ENCODE data around the gene FAM107B.

The FAM107B gene

DNA sequence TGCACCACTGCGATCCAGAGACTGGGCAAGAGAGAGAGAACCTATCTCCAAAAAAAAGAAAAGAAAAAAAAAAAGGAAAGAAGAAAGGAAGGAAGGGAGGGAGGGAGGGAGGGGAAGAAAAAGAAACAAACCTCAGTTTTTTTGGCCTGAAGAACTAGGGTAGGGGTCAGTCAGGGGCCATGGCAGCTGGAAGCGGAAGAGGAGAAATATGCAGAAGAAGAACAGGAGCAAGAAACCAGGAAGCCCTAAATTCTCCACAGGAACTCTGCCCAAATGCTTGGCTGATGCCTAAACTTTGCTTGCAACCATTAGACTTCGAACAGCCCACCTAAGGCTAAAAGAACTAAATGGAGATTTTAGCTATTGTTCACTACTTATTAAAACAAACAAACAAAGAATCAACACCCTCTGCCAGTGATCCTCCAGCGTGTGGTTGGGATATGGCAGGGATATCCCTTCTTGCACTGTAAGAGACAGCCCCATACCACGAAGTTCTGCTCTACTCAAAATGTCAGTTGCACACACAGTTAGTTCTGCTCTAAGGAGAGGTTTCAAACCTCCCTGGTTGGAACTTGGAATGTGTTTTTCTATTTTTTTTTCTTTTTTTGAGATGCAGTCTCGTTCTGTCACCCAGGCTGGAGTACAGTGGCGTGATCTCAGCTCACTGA, 139.5 kb downstream of the FAM107B start:
- no peak for TF ChIP-seq NFIC (IDR thresholded peaks at IDR 0.05)
- TF ChIP-seq YY1 (IDR thresholded peaks at IDR 0.05; ENCODE audit: low read depth) = no peak
- TF ChIP-seq CREB1 (IDR thresholded peaks at IDR 0.05; ENCODE audit: low read depth) = no peak

- TF ChIP-seq TCF12 (IDR thresholded peaks at IDR 0.05; ENCODE audit: low read depth) (no peak), CEBPB (IDR thresholded peaks at IDR 0.05) (no peak), TAF1 (IDR thresholded peaks at IDR 0.05; ENCODE audit: low read depth) (no peak), YY1 (IDR thresholded peaks at IDR 0.05; ENCODE audit: low read depth) (no peak), CREB1 (IDR thresholded peaks at IDR 0.05; ENCODE audit: low read depth) (no peak), NFIC (IDR thresholded peaks at IDR 0.05) (no peak), REST (IDR thresholded peaks at IDR 0.05; ENCODE audit: low read depth) (no peak), FOXM1 (IDR thresholded peaks at IDR 0.05; ENCODE audit: borderline replicate concordance, low read depth) (no peak), ZBTB7A (IDR thresholded peaks at IDR 0.05; ENCODE audit: low read depth) (no peak), RAD21 (IDR thresholded peaks at IDR 0.05; ENCODE audit: low read depth) (no peak), EP300 (IDR thresholded peaks at IDR 0.05; ENCODE audit: borderline replicate concordance) (no peak), TEAD4 (IDR thresholded peaks at IDR 0.05) (no peak), EGR1 (IDR thresholded peaks at IDR 0.05) (no peak)
- TF ChIP-seq, protein P1, sequence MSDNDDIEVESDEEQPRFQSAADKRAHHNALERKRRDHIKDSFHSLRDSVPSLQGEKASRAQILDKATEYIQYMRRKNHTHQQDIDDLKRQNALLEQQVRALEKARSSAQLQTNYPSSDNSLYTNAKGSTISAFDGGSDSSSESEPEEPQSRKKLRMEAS (IDR thresholded peaks at IDR 0.05) = no peak
- TF ChIP-seq, protein P2, sequence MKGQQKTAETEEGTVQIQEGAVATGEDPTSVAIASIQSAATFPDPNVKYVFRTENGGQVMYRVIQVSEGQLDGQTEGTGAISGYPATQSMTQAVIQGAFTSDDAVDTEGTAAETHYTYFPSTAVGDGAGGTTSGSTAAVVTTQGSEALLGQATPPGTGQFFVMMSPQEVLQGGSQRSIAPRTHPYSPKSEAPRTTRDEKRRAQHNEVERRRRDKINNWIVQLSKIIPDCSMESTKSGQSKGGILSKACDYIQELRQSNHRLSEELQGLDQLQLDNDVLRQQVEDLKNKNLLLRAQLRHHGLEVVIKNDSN (IDR thresholded peaks at IDR 0.05) = no peak
Observed at GRCh38 chr10:14625765-14626525, 148.8 kb downstream of the FAM107B start.

DNA sequence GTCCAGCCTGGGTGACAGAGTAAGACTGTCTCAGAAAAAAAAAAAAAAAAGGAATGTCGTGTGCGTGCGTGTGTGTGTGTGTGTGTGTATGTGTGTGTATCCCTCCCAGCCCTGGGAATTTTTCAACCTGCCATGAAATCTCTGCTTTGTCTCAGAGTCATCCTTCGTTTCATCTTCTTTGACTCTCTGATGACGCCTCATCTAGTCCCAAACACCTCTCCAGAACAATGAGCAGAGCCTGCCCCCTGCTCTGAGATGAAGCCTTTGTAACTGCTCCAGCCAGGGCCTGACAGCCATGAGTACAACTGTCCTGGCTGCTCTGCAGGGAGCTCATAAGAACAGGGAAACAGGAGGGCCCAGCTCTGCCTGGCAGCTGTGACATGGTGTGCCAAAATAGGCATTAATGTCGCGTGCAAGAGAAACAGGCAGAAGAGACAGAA, 149.5 kb downstream of the FAM107B start:
- no peak for TF ChIP-seq NFIC (IDR thresholded peaks at IDR 0.05)
- TF ChIP-seq TCF12 (IDR thresholded peaks at IDR 0.05; ENCODE audit: low read depth) = no peak
- no peak for TF ChIP-seq REST (IDR thresholded peaks at IDR 0.05; ENCODE audit: low read depth)
- no peak for TF ChIP-seq EGR1 (IDR thresholded peaks at IDR 0.05)
- TF ChIP-seq RAD21 (IDR thresholded peaks at IDR 0.05; ENCODE audit: low read depth) = no peak
- TF ChIP-seq YY1 (IDR thresholded peaks at IDR 0.05; ENCODE audit: low read depth) = no peak
- no peak for TF ChIP-seq EP300 (IDR thresholded peaks at IDR 0.05; ENCODE audit: borderline replicate concordance)
- no peak for TF ChIP-seq CREB1 (IDR thresholded peaks at IDR 0.05; ENCODE audit: low read depth)
- no peak for TF ChIP-seq TEAD4 (IDR thresholded peaks at IDR 0.05)
- no peak for TF ChIP-seq TAF1 (IDR thresholded peaks at IDR 0.05; ENCODE audit: low read depth)
- no peak for TF ChIP-seq CEBPB (IDR thresholded peaks at IDR 0.05)
- TF ChIP-seq FOXM1 (IDR thresholded peaks at IDR 0.05; ENCODE audit: borderline replicate concordance, low read depth) = no peak
- no peak for TF ChIP-seq ZBTB7A (IDR thresholded peaks at IDR 0.05; ENCODE audit: low read depth)
- TF ChIP-seq, protein P2 (IDR thresholded peaks at IDR 0.05) = no peak
- TF ChIP-seq, protein P1 (IDR thresholded peaks at IDR 0.05) = no peak

DNA sequence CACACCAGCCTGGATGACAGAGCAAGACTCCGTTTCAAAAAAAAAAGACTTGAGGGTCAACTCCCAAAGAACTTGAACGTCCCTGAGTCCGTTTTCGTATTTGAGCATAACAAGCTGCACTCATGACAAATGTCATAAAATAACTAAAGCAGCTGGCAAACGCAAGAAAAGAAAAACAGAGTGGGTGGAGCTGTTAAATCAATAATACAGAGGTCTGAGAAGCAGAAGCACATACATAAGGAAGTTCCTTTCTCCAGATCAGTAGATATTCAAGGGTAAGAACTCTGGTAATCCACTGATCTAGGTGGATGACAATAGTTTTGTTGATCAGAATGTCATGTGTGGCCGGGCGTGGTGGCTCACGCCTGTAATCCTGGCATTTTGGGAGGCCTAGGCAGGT, 150.1 kb downstream of the FAM107B start:
- no peak for TF ChIP-seq RAD21 (IDR thresholded peaks at IDR 0.05; ENCODE audit: low read depth)
- no peak for TF ChIP-seq CEBPB (IDR thresholded peaks at IDR 0.05)
- TF ChIP-seq, protein P2 (IDR thresholded peaks at IDR 0.05) = no peak
- no peak for TF ChIP-seq FOXM1 (IDR thresholded peaks at IDR 0.05; ENCODE audit: borderline replicate concordance, low read depth)
- TF ChIP-seq REST (IDR thresholded peaks at IDR 0.05; ENCODE audit: low read depth) = no peak
- no peak for TF ChIP-seq CREB1 (IDR thresholded peaks at IDR 0.05; ENCODE audit: low read depth)
- no peak for TF ChIP-seq EP300 (IDR thresholded peaks at IDR 0.05; ENCODE audit: borderline replicate concordance)
- TF ChIP-seq, protein P1 (IDR thresholded peaks at IDR 0.05) = no peak
- no peak for TF ChIP-seq ZBTB7A (IDR thresholded peaks at IDR 0.05; ENCODE audit: low read depth)
- TF ChIP-seq EGR1 (IDR thresholded peaks at IDR 0.05) = no peak
- no peak for TF ChIP-seq TCF12 (IDR thresholded peaks at IDR 0.05; ENCODE audit: low read depth)
- no peak for TF ChIP-seq YY1 (IDR thresholded peaks at IDR 0.05; ENCODE audit: low read depth)
- no peak for TF ChIP-seq TEAD4 (IDR thresholded peaks at IDR 0.05)
